NT2/D1 (cell line): ENCODE data around the gene RPS6KC1.
"Not testable (repeated sequence)": the region's sequence is repeated elsewhere in the genome, so short reads cannot be mapped to it uniquely, and the experiment has no call there.

ENCODE experiments used
- SUZ12 ChIP-seq: IDR thresholded peaks from 2 replicates; pipeline ENCODE4 v1.6.1; 2011; ENCODE audit not compliant: insufficient read length, insufficient read depth; ENCODE audit errors: extremely low read depth
- YY1 ChIP-seq: IDR thresholded peaks from 2 replicates; pipeline ENCODE4 v1.6.1; 2011; ENCODE audit not compliant: insufficient read length, insufficient read depth
- ZNF274 ChIP-seq: IDR thresholded peaks from 2 replicates; pipeline ENCODE4 v1.6.1; 2011; ENCODE audit warnings: mild to moderate bottlenecking, low read depth, low read length

DNA sequence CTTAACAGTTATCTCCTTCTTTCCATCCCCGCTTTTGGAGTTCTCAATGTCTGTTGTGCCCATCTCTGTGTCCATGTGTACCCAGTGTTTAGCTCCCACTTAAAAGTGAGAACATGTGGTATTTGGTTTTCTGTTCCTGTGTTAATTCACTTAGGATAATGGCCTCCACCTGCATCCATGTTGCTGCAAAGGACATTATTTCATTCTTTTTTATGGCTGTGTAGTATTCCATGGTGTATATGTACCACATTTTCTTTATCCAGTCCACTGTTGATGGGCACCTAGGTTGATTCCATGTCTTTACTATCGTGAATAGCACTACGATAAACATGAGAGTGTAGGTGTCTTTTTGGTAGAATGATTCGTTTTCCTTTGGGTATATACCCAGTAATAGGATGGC lies 49.5 kb downstream of the RPS6KC1 start:
- not testable (repeated sequence) for TF ChIP-seq YY1, ZNF274, SUZ12
